ENCODE data around the gene KRTAP4-2.
A peak's percentile ranks its signal among the peaks of the same experiment; 100 is the strongest.
"Not testable (repeated sequence)": the region's sequence is repeated elsewhere in the genome, so short reads cannot be mapped to it uniquely, and the experiment has no call there.

KRTAP4-2 gene

GRCh38 chr17:41177727-41178271, at the start of gene KRTAP4-2:
Gene KRTAP4-2, minus strand, starts transcription at chr17:41178221. Its CDS starts 57 bp downstream, at chr17:41178164.
- no peak for DNase-seq

DNA sequence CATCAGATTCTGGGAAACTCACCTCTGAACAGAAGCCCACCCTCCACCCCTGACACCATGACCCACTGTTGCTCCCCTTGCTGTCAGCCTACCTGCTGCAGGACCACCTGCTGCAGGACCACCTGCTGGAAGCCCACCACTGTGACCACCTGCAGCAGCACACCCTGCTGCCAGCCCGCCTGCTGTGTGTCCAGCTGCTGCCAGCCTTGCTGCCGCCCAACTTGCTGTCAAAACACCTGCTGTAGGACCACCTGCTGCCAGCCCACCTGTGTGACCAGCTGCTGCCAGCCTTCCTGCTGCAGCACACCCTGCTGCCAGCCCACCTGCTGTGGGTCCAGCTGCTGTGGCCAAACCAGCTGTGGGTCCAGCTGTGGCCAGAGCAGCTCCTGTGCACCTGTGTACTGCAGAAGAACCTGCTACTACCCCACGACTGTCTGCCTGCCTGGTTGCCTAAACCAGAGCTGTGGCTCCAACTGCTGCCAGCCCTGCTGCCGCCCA, 48.6 kb upstream of the KRTAP4-2 start, which contains the start of gene KRTAP9-2:
KRTAP9-2 (plus strand) TSS at position 51 of the 498 bp plus-strand sequence; CDS start at position 58, 7 bp downstream.
- not testable (repeated sequence) for DNase-seq

- DNase-seq, result no peak
Measured at GRCh38 chr17:41226051-41226450, 48.0 kb upstream of the KRTAP4-2 start.

DNA sequence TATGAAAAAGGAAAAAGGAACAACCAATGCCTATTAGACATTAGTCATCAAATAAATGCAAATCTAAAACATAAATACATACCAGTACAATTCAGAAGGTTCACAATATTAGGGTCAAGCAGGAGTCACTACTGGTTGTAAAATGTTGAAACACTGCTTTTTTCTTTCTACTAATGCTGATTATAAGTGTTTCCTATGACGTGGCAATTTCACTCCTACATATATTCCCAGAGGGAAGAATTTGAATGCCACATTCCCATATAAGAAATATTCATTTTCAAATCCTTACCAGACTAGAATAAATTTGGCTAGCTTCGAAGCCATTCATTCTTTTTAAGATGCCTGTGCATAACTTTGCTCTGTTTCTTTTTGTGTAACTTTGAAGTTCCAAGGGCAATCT, 45.8 kb upstream of the KRTAP4-2 start:
- no peak for DNase-seq

- DNase-seq, result no peak
Measured at GRCh38 chr17:41215681-41216080, 37.7 kb upstream of the KRTAP4-2 start.

DNA sequence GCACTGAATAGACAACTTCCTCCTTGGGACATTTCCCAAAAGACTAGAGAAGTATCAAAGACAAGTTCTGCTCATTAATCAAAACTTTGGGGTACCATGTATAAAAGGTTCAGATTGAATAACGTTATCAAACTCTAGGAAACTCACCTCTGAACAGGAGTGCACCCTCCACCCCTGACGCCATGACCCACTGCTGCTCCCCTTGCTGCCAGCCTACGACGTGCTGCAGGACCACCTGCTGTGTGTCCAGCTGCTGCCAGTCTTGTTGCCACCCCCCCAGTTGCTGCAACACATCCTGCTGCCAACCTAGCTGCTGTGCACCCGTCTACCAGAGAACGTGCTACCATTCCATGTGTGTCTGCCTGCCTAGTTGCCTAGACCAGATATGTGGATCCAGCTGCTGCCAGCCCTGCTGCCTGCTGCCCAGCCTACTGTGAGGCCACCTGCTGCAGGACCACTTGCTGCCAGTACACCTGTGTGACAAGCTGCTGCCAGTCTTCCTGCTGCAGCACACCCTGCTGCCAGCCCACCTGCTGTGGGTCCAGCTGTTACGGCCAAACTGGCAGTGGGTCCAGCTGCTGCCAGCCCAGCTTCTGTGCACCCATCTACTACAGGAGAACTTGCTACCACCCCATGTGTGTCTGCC, 34.6 kb upstream of the KRTAP4-2 start:
- DNase-seq, result peak; percentile 70

GRCh38 chr17:41211845-41212466, 33.9 kb upstream of the KRTAP4-2 start:
- peak; percentile 82 for DNase-seq

GRCh38 chr17:41199421-41200078, 21.5 kb upstream of the KRTAP4-2 start:
- DNase-seq, result peak; percentile 58

GRCh38 chr17:41196068-41196467, 18.0 kb upstream of the KRTAP4-2 start:
- DNase-seq, result no peak

GRCh38 chr17:41190328-41190727, 12.3 kb upstream of the KRTAP4-2 start:
- DNase-seq, result no peak

GRCh38 chr17:41189837-41190318, 11.9 kb upstream of the KRTAP4-2 start, which contains the start of gene KRTAP9-1:
Gene KRTAP9-1, plus strand, starts transcription at chr17:41189887. Its CDS starts 0 bp downstream, at chr17:41189887.
- DNase-seq, result not testable (repeated sequence)

GRCh38 chr17:41186872-41187271, 8.9 kb upstream of the KRTAP4-2 start:
- DNase-seq, result no peak

DNA sequence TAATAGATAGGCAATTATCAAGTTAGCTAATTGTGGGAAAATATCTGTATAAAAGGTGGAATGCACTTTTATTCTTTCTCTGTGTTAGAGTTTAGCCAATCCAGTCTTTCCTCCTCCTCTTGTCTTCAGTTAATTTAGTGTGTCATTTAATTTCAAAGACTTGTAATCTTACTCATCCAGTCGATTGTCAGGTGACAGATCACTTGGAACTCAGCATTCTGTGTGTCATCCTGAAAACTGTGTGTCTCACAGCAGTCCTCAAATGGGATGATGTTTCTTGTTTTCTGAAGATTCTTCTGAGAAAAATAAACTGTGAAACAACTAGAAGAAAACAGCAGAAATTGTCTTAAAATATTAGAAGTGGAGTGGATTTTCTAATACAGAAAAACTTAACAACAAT, 7.0 kb upstream of the KRTAP4-2 start:
- no peak for DNase-seq

DNA sequence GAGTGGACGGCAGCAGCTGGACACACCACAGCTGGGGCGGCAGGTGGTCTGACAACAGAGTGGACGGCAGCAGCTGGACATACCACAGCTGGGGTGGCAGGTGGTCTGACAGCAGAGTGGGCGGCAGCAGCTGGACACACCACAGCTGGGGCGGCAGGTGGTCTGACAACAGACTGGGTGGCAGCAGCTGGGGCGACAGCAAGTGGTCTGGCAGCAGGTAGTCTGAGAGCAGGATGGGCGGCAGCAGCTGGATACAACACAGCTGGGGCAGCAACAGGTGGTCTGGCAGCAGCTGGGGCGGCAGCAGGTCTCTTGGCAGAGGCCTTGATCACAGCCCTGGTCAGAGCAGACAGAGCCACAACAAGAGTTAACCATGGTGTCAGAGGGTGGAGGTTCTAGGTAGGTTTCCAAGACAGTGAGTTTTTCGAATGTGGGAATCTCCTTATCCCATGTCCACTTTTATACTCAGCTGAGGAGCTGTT, 6.5 kb upstream of the KRTAP4-2 start, which contains the start of gene KRTAP4-1:
KRTAP4-1 (minus strand) TSS at position 432 of the 482 bp plus-strand sequence; CDS start at position 375, 57 bp downstream.
- no peak for DNase-seq

- no peak for DNase-seq
Measured at GRCh38 chr17:41178843-41179616, 1.0 kb upstream of the KRTAP4-2 start.

DNA sequence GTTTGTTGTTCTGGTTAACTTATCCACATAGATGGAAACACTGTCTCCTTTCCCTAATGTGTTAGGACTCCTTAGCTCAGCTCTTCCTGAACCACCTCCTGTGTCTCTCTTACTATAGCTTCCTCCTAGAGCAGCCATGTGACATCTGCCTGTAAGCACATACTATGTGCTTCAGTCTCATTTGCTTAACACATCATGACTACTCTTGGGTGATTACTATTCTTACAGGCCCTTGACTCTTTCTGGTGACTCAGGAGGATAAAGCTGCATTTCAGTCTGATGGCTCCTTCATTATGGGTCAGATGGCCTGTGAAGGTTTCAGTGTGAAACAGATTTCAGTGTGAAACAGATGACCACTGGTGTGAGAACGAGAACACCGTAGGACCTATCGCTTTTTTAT, 320 bp upstream of the KRTAP4-2 start:
- no peak for DNase-seq

- DNase-seq, result no peak
Measured at GRCh38 chr17:41176744-41177387, 1.2 kb downstream of the KRTAP4-2 start.

- no peak for DNase-seq
Measured at GRCh38 chr17:41171886-41172285, 6.1 kb downstream of the KRTAP4-2 start.

DNA sequence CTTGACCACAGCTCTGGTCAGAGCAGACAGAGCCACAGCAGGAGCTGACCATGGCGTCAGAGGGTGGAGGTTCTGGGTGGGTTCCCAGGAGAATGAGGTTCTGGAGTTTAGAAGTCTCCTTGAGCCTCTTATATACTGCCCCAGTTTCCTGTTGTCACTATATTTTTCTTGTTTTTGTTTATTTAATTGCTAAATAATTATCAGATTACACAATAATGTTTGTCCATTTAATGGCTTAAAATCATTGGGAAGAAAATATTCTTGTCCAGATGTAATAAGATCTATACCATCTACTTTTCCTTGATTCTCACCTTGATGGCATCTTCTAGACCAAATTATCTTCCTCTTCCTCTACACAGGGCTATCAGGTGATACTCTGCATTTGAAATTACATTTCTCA, 9.9 kb downstream of the KRTAP4-2 start, which contains the start of gene KRTAP4-3:
KRTAP4-3 (minus strand) TSS at position 101 of the 400 bp plus-strand sequence; CDS start at position 52, 49 bp downstream.
- no peak for DNase-seq

GRCh38 chr17:41167561-41167960, 10.5 kb downstream of the KRTAP4-2 start:
- DNase-seq, result no peak

GRCh38 chr17:41163828-41164227, 14.2 kb downstream of the KRTAP4-2 start:
- no peak for DNase-seq
